Measurements from ENCODE around the gene LGR6. TPM values are rescaled to one million over a fixed set of nuclear protein-coding genes. Genes with fewer than 3 reads are reported as not detected.
A peak's percentile ranks its signal among the peaks of the same experiment; 100 is the strongest.

The LGR6 gene
- polyA plus RNA-seq, 3 donors, result 0.70 to 1.5 (median 1.0) TPM

DNA sequence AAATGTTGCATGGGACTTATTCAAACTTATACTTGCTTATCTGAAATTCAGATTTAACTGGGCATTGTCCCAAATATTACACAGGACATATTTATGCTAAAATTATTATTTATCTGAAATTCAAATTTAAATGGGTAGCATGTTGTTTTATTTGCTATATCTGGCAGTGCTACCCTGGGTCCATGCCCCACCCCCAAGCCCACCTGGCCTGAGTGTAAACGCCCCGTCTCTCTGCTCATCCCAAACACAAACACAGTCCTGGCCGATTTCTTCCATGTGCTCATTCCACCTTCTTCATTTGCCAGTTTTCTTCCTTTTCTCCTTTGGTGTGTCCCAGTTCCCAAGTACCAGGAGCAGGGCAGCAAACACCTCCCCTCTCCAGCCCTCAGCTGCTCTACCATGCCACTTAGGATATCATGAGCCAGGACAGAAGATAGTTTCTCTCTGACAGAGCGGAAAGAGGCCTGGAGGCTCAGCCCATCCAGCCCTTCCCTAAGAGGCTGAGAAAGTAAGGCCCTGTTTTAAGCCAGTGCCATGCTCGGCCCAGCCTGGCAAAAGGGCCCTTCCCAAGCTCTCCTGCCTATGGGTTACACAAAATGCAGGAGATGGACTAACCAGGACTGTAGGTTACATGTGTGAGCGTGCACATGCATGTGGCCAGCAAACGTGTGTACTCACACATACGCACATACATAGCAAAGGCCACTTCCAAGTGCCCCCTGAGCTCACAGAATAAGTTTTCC is 78.7 kb downstream of the LGR6 start:
- no peak for DNase-seq (ENCODE audit: extremely low read depth in 1 of 11, low read depth in 9 of 11, low spot score in 4 of 11)

DNA sequence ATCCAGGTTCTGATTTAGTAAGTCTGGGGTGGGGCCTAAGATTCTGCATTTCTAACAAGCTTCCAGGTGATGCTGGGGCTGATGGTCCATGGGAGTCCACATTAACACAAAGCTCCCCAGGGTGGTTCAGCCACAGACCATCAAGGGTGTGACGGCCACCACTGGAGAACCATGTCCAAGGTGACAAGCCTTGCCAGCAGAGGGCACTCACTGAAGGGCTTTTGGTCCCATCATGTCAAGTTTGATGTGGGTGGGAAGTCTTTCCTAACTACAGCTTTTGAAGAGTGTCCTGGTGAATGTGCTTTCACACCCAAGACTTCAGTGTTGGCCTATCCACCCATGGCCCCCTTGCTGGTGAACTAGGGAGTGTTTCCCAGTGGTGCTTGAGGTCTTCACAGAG is 81.0 kb downstream of the LGR6 start:
- DNase-seq (ENCODE audit: extremely low read depth in 1 of 11, low read depth in 9 of 11, low spot score in 4 of 11), result no peak

DNA sequence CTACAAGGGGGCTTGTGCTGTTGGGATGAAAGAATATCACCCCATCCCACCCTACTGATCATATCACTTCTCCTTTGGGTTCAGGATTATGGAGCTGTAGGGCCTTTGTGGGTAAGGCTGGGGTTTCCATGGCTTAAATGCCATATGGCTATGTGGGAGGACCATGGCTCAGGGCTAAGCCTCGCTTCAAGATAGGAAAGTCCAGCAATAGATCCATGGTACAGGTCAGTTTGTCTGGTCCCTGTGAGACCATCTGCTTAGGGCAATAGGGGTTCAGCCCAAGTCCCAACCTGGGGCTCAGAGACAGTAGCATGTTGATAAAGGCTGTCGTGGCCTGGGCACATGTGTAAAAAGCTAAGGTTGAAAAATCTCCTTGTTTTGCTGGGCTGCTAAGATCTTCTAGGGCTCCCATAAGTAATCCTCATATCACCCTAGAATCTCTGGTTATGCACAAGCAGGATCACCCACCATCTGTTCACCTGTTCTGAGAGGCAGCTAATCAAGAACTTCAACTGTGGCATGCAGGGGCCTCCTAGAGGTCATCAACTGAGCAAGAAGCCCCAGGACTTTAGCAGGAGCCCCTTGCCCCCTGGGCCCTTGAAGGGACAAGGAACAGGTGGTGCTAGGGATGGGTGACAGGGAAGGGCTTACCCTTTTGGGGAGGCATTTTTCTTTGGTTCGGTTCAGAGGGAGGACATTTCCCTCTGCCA is 81.6 kb downstream of the LGR6 start:
- DNase-seq (ENCODE audit: extremely low read depth in 1 of 11, low read depth in 9 of 11, low spot score in 4 of 11), result no peak

DNA sequence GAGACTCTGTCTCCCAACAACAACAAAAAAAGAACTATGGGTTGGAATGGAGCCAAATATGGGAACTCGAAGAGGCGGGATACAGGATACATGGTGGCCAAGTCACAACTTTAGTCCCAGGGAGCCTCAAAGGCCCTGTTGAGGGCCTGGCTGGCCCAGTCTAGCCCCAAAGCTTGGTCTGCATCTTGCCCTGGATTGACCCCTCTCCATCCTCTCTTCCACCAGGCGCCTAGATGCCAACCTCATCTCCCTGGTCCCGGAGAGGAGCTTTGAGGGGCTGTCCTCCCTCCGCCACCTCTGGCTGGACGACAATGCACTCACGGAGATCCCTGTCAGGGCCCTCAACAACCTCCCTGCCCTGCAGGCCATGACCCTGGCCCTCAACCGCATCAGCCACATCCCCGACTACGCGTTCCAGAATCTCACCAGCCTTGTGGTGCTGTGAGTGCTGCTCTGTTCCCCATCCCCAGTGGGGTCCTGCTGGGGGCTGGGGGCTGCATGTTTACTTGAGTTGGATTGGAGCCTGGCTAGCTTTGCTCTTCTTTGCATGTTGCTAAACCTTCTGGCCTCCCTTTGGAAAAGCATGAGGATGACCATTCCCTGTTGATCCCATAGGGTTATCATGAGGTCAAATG is 82.6 kb downstream of the LGR6 start:
- DNase-seq (ENCODE audit: extremely low read depth in 1 of 11, low read depth in 9 of 11, low spot score in 4 of 11), result no peak

DNA sequence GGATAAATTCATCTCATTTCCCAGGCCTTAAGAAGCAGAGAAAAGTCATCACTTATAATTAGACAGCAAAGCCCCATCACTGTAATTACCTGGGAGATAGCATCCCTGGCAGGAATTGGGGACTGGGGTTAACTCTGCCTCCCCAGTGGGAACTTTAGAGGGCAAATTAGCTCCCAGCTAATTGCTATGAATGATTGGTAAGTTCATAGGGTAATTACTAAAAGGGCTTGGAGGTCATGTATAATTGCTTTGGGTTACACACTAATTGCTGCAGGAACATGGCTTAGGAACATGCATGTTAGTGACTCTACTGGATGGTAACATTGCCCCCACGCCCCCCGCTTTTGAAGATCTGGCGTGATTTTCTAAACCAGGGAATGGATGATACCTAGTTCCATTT is 83.3 kb downstream of the LGR6 start:
- no peak for DNase-seq (ENCODE audit: extremely low read depth in 1 of 11, low read depth in 9 of 11, low spot score in 4 of 11)

DNA sequence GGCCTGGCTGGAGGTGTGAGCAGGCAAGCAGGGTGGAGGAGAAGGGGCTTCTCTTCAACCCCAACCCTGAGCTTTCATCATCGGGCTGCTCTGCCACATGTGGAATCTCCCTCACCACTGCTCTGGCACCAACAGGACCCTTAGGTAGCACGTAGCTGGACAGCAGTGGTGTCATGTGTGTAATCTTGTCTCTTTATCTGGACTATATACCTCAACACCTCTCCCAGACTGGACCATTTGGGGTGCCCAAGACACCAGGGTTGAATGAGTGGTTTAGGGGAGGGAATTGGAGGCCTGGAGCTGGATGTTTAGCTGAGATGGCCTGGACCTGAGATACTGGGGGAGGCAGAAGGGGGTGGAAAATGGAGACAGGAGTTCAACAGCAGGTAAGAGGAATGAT is 85.2 kb downstream of the LGR6 start:
- no peak for DNase-seq (ENCODE audit: extremely low read depth in 1 of 11, low read depth in 9 of 11, low spot score in 4 of 11)

DNA sequence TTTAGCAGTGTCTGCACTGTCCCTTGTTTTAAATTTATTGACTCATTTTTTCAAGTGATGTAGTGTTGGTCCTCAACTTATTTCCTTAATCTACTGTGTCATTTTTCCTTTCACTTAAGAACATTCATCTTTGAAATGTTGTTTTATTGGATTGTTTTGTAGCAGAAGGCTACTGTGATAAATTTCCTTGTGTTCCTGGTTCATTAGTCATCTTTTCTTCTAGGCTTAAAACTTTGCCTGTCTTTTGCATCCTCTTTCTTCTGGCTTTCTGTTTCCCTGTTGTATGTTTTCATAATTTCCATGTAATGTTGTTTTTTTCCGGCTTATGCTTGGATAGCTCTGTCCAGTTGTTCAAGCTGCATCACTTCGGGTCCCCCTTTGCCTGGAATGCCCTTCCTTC is 86.2 kb downstream of the LGR6 start:
- no peak for DNase-seq (ENCODE audit: extremely low read depth in 1 of 11, low read depth in 9 of 11, low spot score in 4 of 11)

DNA sequence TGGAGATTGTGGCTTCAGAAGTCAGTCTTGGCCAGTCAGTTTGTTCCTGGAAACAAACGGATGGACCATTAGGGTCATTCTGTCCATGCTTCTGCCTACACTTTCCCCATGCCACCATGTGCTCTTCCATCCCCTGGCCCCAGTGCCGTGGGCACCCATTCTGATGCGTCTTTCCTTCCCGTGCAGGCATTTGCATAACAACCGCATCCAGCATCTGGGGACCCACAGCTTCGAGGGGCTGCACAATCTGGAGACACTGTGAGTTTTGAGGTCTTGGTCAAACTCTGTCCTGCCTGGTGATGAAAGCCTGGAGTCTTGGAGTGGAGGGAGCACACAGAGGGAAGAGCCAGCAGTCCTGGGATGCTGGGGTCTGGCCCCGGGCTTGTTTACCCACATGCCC is 87.0 kb downstream of the LGR6 start:
- DNase-seq (ENCODE audit: extremely low read depth in 1 of 11, low read depth in 9 of 11, low spot score in 4 of 11), result no peak

DNA sequence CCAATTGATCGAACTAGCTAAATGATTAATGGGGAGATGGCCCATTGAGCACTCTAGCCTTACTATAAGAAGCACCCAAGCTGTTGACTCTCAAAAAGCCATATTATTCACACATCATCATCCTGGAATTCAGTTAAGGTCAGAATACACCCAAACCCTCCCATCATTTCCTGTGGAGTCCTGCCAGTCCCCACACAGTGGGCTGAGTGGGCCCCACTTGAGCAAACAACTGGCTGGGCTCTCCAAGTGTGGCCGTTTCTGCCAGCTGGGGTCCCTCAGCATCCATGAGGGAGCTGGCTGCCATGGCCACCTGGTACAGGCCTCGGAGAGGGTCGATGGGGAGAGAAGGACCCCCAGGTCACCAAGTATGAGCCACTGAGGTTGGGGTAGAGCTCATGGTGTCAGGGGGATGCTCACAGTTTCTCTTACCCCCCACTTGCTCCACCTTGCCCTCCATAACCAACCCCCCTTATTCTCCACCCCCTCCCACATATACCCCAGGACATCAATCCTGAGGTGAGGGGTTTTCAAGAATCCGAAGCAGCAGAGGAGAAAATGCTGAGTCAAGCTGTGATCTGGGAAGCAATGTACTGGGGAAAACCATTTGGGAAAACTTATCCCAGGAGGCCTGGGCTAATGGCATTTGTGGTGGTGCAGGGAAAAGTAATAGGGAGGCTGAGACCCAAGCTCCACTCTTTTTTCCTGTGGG is 87.9 kb downstream of the LGR6 start:
- peak in 2 of 11 donors; percentile 28 to 33 for DNase-seq (ENCODE audit: extremely low read depth in 1 of 11, low read depth in 9 of 11, low spot score in 4 of 11)

DNA sequence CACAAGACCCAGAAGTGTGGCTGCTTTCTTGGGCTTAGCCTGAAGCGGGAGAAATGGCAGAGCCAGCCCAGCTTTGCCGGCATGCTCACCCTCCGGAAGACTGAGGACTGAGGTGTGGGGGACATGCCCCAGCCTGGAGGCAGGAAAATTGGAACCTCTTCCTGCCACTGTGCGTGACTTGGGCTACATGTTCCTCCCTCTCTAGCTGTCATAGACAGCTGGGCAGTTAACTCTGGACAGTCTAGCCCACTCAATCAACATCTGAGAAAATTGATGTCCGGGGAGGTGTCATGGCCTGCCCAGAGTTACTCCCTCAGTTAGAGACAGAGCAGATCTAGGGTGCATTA is 88.4 kb downstream of the LGR6 start:
- DNase-seq (ENCODE audit: extremely low read depth in 1 of 11, low read depth in 9 of 11, low spot score in 4 of 11), result peak in 1 of 11 donors; percentile 18

DNA sequence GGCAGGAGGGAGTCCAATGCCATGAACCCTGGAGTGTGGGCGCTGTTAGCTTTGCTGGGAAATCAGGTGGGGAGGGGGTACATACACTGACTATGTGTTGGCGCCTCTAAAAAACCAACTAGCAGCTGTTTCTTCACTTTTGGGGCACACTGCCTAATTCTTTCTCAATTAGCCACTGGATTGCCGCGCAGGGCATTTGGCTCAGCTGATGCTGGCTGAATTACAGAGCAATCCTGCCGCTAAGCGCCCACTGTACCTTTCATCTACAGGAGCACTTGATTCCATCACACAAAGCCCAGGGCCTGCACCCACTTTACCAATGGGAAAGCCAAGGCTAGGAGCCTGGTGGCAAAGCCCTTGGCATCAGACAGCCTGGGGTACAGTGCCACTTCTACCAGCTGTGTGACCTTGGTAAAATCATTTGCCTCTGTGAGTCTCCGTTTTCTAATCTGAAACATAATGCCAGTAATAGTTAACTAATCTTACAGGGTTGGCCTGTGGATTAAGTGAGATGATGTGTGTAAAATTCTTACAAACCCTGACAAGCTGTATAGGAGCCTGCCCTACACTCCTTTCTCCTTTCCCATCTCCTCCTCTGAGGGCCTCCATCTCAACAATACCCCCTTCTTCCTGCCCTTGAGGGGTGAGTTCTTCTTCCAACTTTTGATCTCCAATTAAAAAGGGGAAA is 89.1 kb downstream of the LGR6 start:
- no peak for DNase-seq (ENCODE audit: extremely low read depth in 1 of 11, low read depth in 9 of 11, low spot score in 4 of 11)

DNA sequence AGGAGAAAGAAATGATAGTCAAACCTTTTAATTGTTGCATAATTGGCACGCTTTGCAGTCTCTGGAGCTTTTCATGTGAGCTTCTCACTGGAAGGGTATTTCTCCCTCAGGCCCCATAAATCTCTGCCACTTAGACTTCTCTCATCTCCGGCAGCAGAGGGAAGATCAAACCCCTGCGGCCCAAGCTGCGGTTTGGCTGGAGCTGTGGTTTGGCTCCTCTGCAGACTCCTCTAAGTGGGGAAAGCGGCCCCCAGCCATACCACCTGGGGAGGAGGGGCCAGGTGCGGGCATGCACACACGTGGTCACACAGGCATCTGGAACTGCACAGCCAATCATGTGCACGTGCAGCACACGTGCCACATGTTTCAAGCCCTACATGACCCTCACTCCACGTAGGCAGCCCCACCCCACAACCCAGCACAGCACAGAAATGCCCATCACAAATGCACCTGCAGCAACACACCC is 89.8 kb downstream of the LGR6 start:
- DNase-seq (ENCODE audit: extremely low read depth in 1 of 11, low read depth in 9 of 11, low spot score in 4 of 11), result peak in 2 of 11 donors; percentile 22 to 26

DNA sequence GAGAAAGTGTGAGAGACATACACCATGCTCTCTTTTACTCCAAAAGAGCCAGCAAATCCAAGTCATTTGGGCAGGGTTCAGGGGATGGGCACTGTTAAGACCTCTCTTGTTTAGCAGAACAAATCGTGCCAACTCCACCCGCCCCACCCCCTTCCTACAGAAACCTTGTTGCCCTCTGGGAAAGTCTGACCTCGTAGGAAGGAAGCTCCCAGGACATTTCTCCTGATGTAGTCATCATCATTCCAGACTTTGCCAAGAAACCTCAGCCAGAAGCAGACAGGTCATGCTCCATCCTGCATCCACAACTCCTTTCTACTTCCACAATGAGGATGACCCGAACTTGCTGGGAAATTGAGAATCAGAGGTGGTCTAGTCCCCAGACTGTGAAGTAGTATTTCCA is 90.4 kb downstream of the LGR6 start:
- no peak for DNase-seq (ENCODE audit: extremely low read depth in 1 of 11, low read depth in 9 of 11, low spot score in 4 of 11)

DNA sequence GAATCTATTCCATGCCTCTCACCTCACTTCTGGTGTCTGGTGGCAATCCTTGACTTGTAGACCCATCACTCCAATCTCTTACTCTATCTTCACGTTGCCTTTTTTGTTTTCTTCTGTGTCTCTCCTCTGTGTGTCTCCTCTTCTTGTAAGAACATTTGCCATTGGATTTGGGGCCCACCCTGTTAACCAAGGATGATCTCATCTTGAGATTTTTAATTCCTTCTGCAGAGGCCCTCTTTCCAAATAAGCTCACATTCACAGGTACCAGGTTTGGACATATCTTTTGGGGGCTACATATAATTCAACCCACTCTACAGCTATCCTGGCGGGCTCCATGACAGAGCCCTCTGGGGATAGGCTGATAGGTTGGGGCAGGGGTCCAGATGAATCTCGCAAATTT is 92.3 kb downstream of the LGR6 start:
- no peak for DNase-seq (ENCODE audit: extremely low read depth in 1 of 11, low read depth in 9 of 11, low spot score in 4 of 11)

DNA sequence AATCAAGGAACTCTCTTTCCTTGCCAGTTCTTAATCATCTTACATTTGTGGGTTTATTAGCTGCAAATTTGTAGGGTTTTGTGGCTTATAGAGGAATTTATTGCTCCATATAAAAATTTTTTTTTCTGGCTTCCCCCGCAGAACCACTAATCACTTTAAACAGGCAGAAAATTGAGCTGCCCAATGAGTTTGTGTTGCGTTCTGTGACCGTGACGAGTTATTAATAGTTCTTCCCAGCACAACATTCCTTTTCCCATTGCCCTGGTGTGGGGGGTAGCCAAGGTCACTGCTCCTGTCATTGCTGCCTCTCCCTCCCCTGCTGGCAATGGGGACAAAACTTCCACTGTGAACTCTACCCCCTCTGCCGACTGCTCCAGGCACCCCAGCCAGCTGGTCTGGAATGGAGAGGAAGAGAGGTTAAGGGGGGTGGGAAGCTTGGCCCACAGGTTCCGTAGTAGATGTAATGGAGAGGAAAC is 93.1 kb downstream of the LGR6 start:
- DNase-seq (ENCODE audit: extremely low read depth in 1 of 11, low read depth in 9 of 11, low spot score in 4 of 11), result peak in 1 of 11 donors; percentile 40

DNA sequence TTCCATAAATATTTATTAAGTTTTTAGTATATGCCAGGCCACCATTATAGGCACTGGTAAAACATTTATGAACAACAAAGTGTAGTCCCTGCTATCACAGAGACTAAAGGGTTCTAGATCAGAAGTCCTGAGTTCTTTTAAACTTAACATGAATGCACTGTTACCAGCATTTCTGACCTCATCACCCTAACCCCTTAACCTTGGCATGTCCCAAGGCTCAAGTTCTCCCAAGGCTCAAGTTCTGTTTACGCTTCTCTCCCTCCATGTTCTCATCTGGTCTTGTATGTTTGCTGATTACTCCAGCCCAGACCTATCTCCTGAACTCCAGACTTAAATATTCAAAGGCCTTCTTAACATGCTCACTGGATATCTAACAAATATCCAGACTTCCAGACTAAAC is 93.6 kb downstream of the LGR6 start:
- no peak for DNase-seq (ENCODE audit: extremely low read depth in 1 of 11, low read depth in 9 of 11, low spot score in 4 of 11)

DNA sequence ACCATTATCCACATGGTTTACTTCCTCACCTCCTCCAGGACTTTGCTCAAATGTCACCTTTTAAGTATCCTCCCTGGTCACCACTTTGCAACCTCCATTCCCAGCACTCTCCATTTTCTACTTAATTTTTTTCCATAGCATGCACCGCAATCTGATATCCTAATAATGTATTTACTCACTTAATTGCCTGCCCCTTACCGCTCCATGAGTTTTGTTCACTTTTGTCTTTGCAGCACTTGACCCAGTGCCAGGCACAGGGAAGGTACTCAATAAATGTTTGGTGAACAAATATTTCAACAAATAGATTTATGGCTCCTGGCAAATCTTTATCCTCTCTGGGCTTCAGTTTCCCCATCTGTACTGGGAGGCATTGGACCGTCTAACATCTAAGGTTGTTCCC is 94.6 kb downstream of the LGR6 start:
- DNase-seq (ENCODE audit: extremely low read depth in 1 of 11, low read depth in 9 of 11, low spot score in 4 of 11), result no peak

DNA sequence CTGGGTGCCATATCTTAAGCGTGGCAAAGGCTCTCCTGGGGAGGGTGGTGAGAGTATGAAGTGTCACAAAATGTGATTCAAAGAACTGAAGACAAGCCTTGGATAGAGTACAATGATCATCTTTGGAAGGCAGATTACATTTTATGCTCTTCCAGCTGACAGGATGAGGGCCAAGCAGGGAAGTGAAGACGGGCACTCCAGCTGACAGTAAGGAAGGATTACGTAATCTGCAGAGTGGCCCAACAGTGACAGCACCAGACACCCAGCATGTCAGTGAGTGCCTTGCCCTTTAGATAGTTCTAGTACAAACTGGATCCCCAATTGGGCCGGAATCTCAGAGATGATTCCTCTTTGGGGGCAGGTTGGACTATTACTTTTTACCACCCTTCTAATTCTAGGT is 95.4 kb downstream of the LGR6 start:
- DNase-seq (ENCODE audit: extremely low read depth in 1 of 11, low read depth in 9 of 11, low spot score in 4 of 11), result no peak

DNA sequence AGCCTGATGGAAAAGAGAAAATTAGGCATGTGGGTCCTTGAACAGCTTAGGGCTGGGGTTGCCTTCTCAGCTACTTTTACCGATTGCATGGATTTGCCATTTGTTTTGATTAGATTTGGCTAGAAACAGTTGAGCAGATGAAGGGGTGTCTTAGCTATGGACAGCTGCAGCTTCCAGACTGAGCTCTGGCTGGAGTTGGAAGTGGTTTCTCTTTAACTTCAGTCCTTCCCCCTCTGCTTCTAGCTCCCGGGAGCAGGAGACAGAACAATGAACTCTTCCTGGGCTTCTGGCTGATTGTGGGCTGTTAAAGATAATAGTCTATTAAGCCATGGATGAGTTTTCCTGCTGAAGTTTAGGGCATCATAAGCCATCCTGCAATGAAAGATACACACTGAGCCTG is 97.4 kb downstream of the LGR6 start:
- no peak for DNase-seq (ENCODE audit: extremely low read depth in 1 of 11, low read depth in 9 of 11, low spot score in 4 of 11)
